ENCODE results near the gene TRPM1. TPM values are rescaled to one million over a fixed set of nuclear protein-coding genes. Genes with fewer than 3 reads are reported as not detected.

The TRPM1 gene
- polyA plus RNA-seq, 3 donors = 0.03 to 0.04 TPM; not detected in 1

DNA sequence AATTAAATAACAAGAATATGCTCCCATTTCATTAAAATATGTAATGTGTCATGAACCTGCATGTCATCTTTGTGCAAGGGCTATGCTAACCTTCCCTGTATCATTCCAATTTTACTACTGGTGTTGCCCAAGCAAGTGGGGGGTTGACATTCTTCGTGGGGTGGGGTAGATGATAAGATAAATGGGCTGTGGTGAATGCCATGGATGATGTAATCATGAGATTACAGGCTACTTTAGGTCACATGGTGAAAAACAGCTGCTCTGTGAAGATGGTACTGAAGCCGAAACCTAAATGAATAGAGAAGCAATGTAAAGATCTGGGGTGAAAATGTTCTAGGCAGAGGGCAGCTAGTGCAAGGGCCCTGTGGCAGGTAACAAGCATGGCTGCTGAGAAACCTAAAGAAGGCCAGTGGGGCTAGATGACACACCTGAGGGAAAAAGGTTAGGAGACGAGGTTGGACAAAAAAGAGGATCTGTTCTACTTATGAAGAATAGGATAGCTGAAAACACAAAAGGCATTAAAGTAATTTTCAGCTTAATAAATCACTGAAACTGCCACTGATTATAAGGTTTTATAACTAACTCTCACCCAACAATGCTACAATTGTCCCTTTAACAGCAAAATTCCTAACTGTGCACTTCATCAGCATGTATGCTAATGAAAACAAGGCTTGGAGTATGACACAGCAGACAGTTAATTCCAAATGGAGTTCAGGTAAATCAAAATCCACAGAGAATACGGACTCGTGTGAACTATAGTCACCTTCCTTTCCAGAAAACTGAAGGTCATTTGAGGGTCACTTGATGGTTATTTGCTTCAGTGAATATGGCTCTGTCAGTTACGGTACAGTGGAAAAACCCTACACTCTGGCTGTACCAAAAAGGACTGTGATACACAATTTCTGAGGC is 145.1 kb downstream of the TRPM1 start:
- Mint-ChIP-seq H3K4me3 (no peak overlapping the region), H3K36me3 (peaks cover 91 to 94% of the 10 kb centered on the region in 2 donors), H3K27ac (peak overlapping the region in 3 of 7 donors; percentile 0 to 69 (median 26)), H3K27me3 (ENCODE audit: low read depth in 3 of 3) (no peaks in the 10 kb centered on the region), H3K4me1 (peaks cover 13% of the 10 kb centered on the region), H3K9me3 (peaks cover 0 to 4% (median 0%) of the 10 kb centered on the region in 7 donors)
- Histone ChIP-seq H3K36me3 (replicated peaks in 1 of 2; ENCODE audit: control insufficient read depth in 1 of 2, insufficient read depth in 2 of 2, low read length in 2 of 2) (peaks cover 96 to 100% of the 10 kb centered on the region in 2 donors), H3K4me3 (replicated peaks in 1 of 3; ENCODE audit: low read depth in 2 of 3, low read length in 3 of 3) (no peak overlapping the region), H2AFZ (ENCODE audit: insufficient read depth, low read depth, low read length, poor library complexity, severe bottlenecking) (no peak overlapping the region), H3K27me3 (ENCODE audit: control insufficient read depth in 2 of 2, insufficient read depth in 2 of 2, low read length in 2 of 2) (no peaks in the 10 kb centered on the region), H3K79me2 (ENCODE audit: insufficient read depth, low read length) (peaks cover 3% of the 10 kb centered on the region), H4K20me1 (ENCODE audit: insufficient read depth, low read length) (peaks cover 80% of the 10 kb centered on the region), H3K4me1 (ENCODE audit: control insufficient read depth in 1 of 2, insufficient read depth in 2 of 2, low read length in 2 of 2) (peaks cover 0 to 2% of the 10 kb centered on the region in 2 donors), H3K9me3 (replicated peaks in 1 of 2; ENCODE audit: control insufficient read depth in 1 of 2, insufficient read depth in 1 of 2, low read length in 2 of 2) (no peaks in the 10 kb centered on the region), H3K27ac (ENCODE audit: low read depth in 1 of 2, low read length in 2 of 2) (no peak overlapping the region), H3K9ac (ENCODE audit: insufficient read depth, low read length, poor library complexity, severe bottlenecking) (no peak overlapping the region), H3K4me2 (replicated peaks; ENCODE audit: extremely low read depth, low read length, poor library complexity, severe bottlenecking) (no peak overlapping the region)
- no peak for DNase-seq
- 95% methylated on average over 2 of the region's 6 CpGs for WGBS (ENCODE audit: insufficient coverage)
- intact Hi-C loops (cut with micrococcal nuclease) = no loop called here
- TF ChIP-seq CTCF (IDR thresholded peaks at IDR 0.05) = no peak

DNA sequence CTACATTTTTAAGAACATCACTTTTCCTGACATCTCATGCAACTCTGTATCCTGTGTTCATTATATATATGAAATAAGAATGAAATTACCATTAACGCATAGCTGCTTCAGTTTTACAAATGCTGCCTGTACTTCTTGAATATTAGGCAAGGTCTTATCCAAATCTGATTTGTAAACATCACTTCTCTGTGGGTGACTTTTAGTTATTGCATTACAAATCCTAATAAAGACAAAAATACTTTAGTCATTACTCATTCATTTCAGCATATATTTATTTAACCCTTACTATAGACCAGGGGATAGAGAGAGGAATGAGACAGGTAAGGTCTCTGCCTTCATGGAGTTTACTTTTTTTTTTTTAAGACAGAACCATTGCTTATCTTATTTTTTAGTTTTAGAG is 146.9 kb downstream of the TRPM1 start:
- no peak for TF ChIP-seq CTCF (IDR thresholded peaks at IDR 0.05)
- no peak overlapping the region for H3K4me3 Mint-ChIP-seq
- Histone ChIP-seq H3K9me3 (replicated peaks in 1 of 2; ENCODE audit: control insufficient read depth in 1 of 2, insufficient read depth in 1 of 2, low read length in 2 of 2) (no peaks in the 10 kb centered on the region), H3K4me3 (replicated peaks in 1 of 3; ENCODE audit: low read depth in 2 of 3, low read length in 3 of 3) (no peak overlapping the region), H3K27me3 (ENCODE audit: control insufficient read depth in 2 of 2, insufficient read depth in 2 of 2, low read length in 2 of 2) (no peaks in the 10 kb centered on the region), H3K4me2 (replicated peaks; ENCODE audit: extremely low read depth, low read length, poor library complexity, severe bottlenecking) (no peak overlapping the region), H3K27ac (ENCODE audit: low read depth in 1 of 2, low read length in 2 of 2) (peak overlapping the region in 1 of 2 donors; percentile 4), H3K4me1 (ENCODE audit: control insufficient read depth in 1 of 2, insufficient read depth in 2 of 2, low read length in 2 of 2) (peaks cover 0 to 2% of the 10 kb centered on the region in 2 donors), H4K20me1 (ENCODE audit: insufficient read depth, low read length) (peaks cover 68% of the 10 kb centered on the region), H3K36me3 (replicated peaks in 1 of 2; ENCODE audit: control insufficient read depth in 1 of 2, insufficient read depth in 2 of 2, low read length in 2 of 2) (peaks cover 97 to 100% of the 10 kb centered on the region in 2 donors), H2AFZ (ENCODE audit: insufficient read depth, low read depth, low read length, poor library complexity, severe bottlenecking) (no peak overlapping the region), H3K9ac (ENCODE audit: insufficient read depth, low read length, poor library complexity, severe bottlenecking) (no peak overlapping the region), H3K79me2 (ENCODE audit: insufficient read depth, low read length) (peaks cover 3% of the 10 kb centered on the region)
- no CpG with 5 or more reads among the region's 1 CpG for WGBS (ENCODE audit: insufficient coverage)
- no peaks in the 10 kb centered on the region for H3K27me3 Mint-ChIP-seq (ENCODE audit: low read depth in 3 of 3)
- H3K27ac Mint-ChIP-seq = no peak overlapping the region
- intact Hi-C loops (cut with micrococcal nuclease) = no loop called here
- no peak for DNase-seq
- H3K4me1 Mint-ChIP-seq = peaks cover 13% of the 10 kb centered on the region
- peaks cover 0 to 7% (median 0%) of the 10 kb centered on the region in 7 donors for H3K9me3 Mint-ChIP-seq
- H3K36me3 Mint-ChIP-seq = peaks cover 91 to 96% of the 10 kb centered on the region in 2 donors
